Activated naive CD8-positive, alpha-beta T cell treated with anti-CD3 and anti-CD28 coated beads, Interleukin-2, amount 50 U/mL, for 24 hours (primary cell): ENCODE results near the gene PGAP2.

Experiments used
- ATAC-seq: fragments of 150-1000 bp; cut with Tn5 transposase; one replicate; pipeline ENCODE4 v1.10.0; 2021
- DNase-seq: peaks from one replicate; pipeline ENCODE4 v3.0.0; 2021
- H3K27ac Mint-ChIP-seq: one replicate; pipeline ENCODE4 v1.8.0; 2021; ENCODE audit warnings: mild to moderate bottlenecking, mixed read lengths
- H3K27me3 Mint-ChIP-seq: one replicate; pipeline ENCODE4 v1.8.0; 2021; ENCODE audit warnings: mixed read lengths
- H3K36me3 Mint-ChIP-seq: one replicate; pipeline ENCODE4 v1.8.0; 2021; ENCODE audit warnings: low read depth, mixed read lengths
- H3K4me1 Mint-ChIP-seq: one replicate; pipeline ENCODE4 v1.8.0; 2021; ENCODE audit warnings: mixed read lengths
- H3K4me3 Mint-ChIP-seq: one replicate; pipeline ENCODE4 v1.8.0; 2021; ENCODE audit warnings: mild to moderate bottlenecking, moderate library complexity, mixed read lengths
- H3K9me3 Mint-ChIP-seq: one replicate; pipeline ENCODE4 v1.8.0; 2021; ENCODE audit warnings: mixed read lengths

Gene PGAP2

GRCh38 chr11:3867209-3868091 is 59.1 kb downstream of the PGAP2 start:
- DNase-seq: no peak
- peak overlapping the region; percentile 13 for H3K4me3 Mint-ChIP-seq
- H3K27ac Mint-ChIP-seq: peak overlapping the region; percentile 77
- H3K4me1 Mint-ChIP-seq: peaks cover 89% of the 10 kb centered on the region
- H3K36me3 Mint-ChIP-seq: peaks cover 12% of the 10 kb centered on the region
- peak; percentile 53 for ATAC-seq
- H3K27me3 Mint-ChIP-seq: no peaks in the 10 kb centered on the region
- H3K9me3 Mint-ChIP-seq: no peaks in the 10 kb centered on the region

- no peaks in the 10 kb centered on the region for H3K27me3 Mint-ChIP-seq
- no peak overlapping the region for H3K4me3 Mint-ChIP-seq
- no peak for ATAC-seq
- peaks cover 85% of the 10 kb centered on the region for H3K4me1 Mint-ChIP-seq
- no peak for DNase-seq
- peaks cover 8% of the 10 kb centered on the region for H3K36me3 Mint-ChIP-seq
- H3K27ac Mint-ChIP-seq: no peak overlapping the region
- no peaks in the 10 kb centered on the region for H3K9me3 Mint-ChIP-seq
Measured at GRCh38 chr11:3873712-3874349, 65.5 kb downstream of the PGAP2 start.
